ENCODE measurements around the gene ZMIZ2. TPM values are rescaled to one million over a fixed set of nuclear protein-coding genes. Genes with fewer than 3 reads are reported as not detected.

ZMIZ2 gene
- total RNA-seq, 2 donors from 2014 or later: 30.9 to 50.4 TPM

DNA sequence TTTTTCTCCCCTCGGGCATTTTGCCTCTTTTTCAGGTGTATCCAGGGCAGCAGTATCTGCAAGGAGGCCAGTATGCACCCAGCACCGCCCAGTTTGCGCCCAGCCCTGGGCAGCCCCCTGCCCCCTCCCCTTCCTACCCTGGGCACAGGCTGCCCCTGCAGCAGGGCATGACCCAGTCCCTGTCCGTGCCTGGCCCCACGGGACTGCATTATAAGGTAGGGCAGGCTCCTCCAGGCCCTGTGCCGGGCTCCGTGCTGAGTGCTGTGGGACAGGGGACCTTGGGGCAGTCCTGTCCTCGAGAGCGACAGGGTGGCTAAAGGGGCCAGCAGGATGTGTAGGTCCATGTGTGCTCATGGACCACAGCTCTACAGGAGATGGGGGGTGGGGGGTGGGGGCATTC lies 10.6 kb downstream of the ZMIZ2 start:
- no peak for TF ChIP-seq POLR2A (IDR thresholded peaks at IDR 0.05)
- TF ChIP-seq, protein P1, sequence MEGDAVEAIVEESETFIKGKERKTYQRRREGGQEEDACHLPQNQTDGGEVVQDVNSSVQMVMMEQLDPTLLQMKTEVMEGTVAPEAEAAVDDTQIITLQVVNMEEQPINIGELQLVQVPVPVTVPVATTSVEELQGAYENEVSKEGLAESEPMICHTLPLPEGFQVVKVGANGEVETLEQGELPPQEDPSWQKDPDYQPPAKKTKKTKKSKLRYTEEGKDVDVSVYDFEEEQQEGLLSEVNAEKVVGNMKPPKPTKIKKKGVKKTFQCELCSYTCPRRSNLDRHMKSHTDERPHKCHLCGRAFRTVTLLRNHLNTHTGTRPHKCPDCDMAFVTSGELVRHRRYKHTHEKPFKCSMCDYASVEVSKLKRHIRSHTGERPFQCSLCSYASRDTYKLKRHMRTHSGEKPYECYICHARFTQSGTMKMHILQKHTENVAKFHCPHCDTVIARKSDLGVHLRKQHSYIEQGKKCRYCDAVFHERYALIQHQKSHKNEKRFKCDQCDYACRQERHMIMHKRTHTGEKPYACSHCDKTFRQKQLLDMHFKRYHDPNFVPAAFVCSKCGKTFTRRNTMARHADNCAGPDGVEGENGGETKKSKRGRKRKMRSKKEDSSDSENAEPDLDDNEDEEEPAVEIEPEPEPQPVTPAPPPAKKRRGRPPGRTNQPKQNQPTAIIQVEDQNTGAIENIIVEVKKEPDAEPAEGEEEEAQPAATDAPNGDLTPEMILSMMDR (IDR thresholded peaks at IDR 0.05): no peak
- intact Hi-C loops (cut with DNase I): no loop called here
- DNase-seq: no peak
- Histone ChIP-seq H3K27ac (no peak overlapping the region), H3K4me3 (no peak overlapping the region), H3K27me3 (no peaks in the 10 kb centered on the region), H3K36me3 (replicated peaks in 1 of 2; ENCODE audit: insufficient read depth in 1 of 2, low read depth in 2 of 2) (peaks cover 0 to 36% of the 10 kb centered on the region in 2 donors), H3K9me3 (no peaks in the 10 kb centered on the region), H3K4me1 (peaks cover 14% of the 10 kb centered on the region)
- ATAC-seq: no peak
- 89 to 92% methylated on average over 3 to 9 of the region's 9 CpGs for WGBS, 2 donors

DNA sequence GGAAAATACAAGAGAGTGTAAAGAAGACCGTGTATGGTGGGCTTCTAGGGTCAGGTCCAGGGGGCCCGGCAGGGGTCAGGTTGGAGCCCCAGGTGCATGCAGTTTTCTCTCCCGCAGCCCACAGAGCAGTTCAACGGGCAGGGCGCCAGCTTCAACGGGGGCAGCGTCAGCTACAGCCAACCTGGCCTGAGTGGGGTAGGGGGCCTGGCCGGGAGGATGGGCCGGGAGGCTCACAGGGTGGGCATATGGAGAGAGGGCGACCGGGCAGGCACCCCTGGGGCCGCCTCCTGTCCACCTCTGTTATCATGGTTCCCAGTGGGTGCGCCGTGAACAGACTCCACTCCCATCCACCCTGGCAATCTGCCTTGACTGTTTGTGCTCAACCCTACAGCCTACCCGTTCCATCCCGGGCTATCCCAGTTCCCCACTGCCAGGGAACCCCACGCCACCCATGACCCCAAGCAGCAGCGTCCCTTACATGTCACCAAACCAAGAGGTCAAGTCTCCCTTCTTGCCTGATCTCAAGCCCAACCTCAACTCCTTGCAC lies 11.5 kb downstream of the ZMIZ2 start:
- TF ChIP-seq, protein P1 (IDR thresholded peaks at IDR 0.05): no peak
- TF ChIP-seq POLR2A (IDR thresholded peaks at IDR 0.05): no peak
- H3K9me3 ChIP-seq: no peaks in the 10 kb centered on the region
- 91% methylated on average over 17 to 18 of the region's 18 CpGs for WGBS, 2 donors
- ATAC-seq (no peak), DNase-seq (no peak)
- H3K27me3 ChIP-seq: no peaks in the 10 kb centered on the region
- peaks cover 7% of the 10 kb centered on the region for H3K4me1 ChIP-seq
- no peak overlapping the region for H3K4me3 ChIP-seq
- H3K36me3 ChIP-seq (replicated peaks in 1 of 2; ENCODE audit: insufficient read depth in 1 of 2, low read depth in 2 of 2): peaks cover 0 to 41% of the 10 kb centered on the region in 2 donors
- no peak overlapping the region for H3K27ac ChIP-seq
- intact Hi-C loops (cut with DNase I): no loop called here

- Histone ChIP-seq H3K4me3 (no peak overlapping the region), H3K4me1 (no peaks in the 10 kb centered on the region), H3K27ac (no peak overlapping the region), H3K36me3 (replicated peaks in 1 of 2; ENCODE audit: insufficient read depth in 1 of 2, low read depth in 2 of 2) (peaks cover 12 to 41% of the 10 kb centered on the region in 2 donors), H3K9me3 (no peaks in the 10 kb centered on the region), H3K27me3 (no peaks in the 10 kb centered on the region)
- intact Hi-C loops (cut with DNase I): no loop called here
- 79 to 91% methylated on average over 12 to 26 of the region's 48 CpGs for WGBS, 2 donors
- no peak for TF ChIP-seq POLR2A (IDR thresholded peaks at IDR 0.05)
- TF ChIP-seq, protein P1 (IDR thresholded peaks at IDR 0.05): no peak
- DNase-seq (peak in 2 of 4 donors; percentile 32 to 56), ATAC-seq (no peak)
Observed at GRCh38 chr7:44761207-44762161, 12.8 kb downstream of the ZMIZ2 start.

GRCh38 chr7:44762300-44762699 lies 13.7 kb downstream of the ZMIZ2 start:
- H3K27ac ChIP-seq: no peak overlapping the region
- no peaks in the 10 kb centered on the region for H3K27me3 ChIP-seq
- WGBS, 2 donors: 83 to 94% methylated on average over 9 of the region's 9 CpGs
- no peak overlapping the region for H3K4me3 ChIP-seq
- TF ChIP-seq, protein P1 (IDR thresholded peaks at IDR 0.05): no peak
- TF ChIP-seq POLR2A (IDR thresholded peaks at IDR 0.05): no peak
- DNase-seq: no peak
- no peaks in the 10 kb centered on the region for H3K9me3 ChIP-seq
- peaks cover 6% of the 10 kb centered on the region for H3K4me1 ChIP-seq
- peaks cover 12 to 34% of the 10 kb centered on the region in 2 donors for H3K36me3 ChIP-seq (replicated peaks in 1 of 2; ENCODE audit: insufficient read depth in 1 of 2, low read depth in 2 of 2)
- ATAC-seq: no peak
- intact Hi-C loops (cut with DNase I): no loop called here
